Prostate gland (tissue), 2 donors: ENCODE measurements around the gene NHS. TPM values are rescaled to one million over a fixed set of nuclear protein-coding genes. Genes with fewer than 3 reads are reported as not detected.

Source experiments
- DNase-seq: peaks from one replicate; pipeline ENCODE4 v3.0.0-alpha.2; 2019; ENCODE audit warnings: low spot score
- H3K27ac ChIP-seq, 2 donors: fragments of 200-600 bp; sonication (generic); 2 replicates each; pipeline ENCODE4 v1.5.1; 2017 to 2019
- H3K27me3 ChIP-seq: fragments of 200-600 bp; sonication (generic); replicated peaks from 2 replicates; pipeline ENCODE4 v1.5.1; 2019; ENCODE audit not compliant: insufficient read depth
- H3K36me3 ChIP-seq, 2 donors: fragments of 200-600 bp; sonication (generic); 1 replicate in 1 of 2; 2 replicates in 1 of 2; pipeline versions ENCODE4 v1.5.1 to v1.8.1; 2017 to 2019
- H3K4me1 ChIP-seq: fragments of 200-600 bp; sonication (generic); replicated peaks from 2 replicates; pipeline ENCODE4 v1.5.1; 2019
- H3K4me3 ChIP-seq, 2 donors: fragments of 200-600 bp; sonication (generic); 2 replicates each; pipeline ENCODE4 v1.5.1; 2017 to 2019
- H3K9me3 ChIP-seq: fragments of 200-600 bp; sonication (generic); 2 replicates; pipeline ENCODE4 v1.5.1; 2017
- CTCF ChIP-seq, 4 experiments: fragments of 200-600 bp in 2 of 4; fragments of 450-650 bp in 2 of 4; sonication (generic) in 2 of 4; IDR thresholded peaks; 1 replicate in 3 of 4; 2 replicates in 1 of 4; pipeline ENCODE4 v1.5.1; 2016 to 2019; ENCODE audit warnings: antibody characterized with exemption in 4 of 4, mild to moderate bottlenecking in 2 of 4, moderate library complexity in 2 of 4
- POLR2A ChIP-seq: fragments of 450-650 bp; IDR thresholded peaks from one replicate; pipeline ENCODE4 v1.6.1; 2016; ENCODE audit warnings: antibody characterized with exemption, mild to moderate bottlenecking
- POLR2AphosphoS5 ChIP-seq: sonication (generic); formaldehyde crosslinking; IDR thresholded peaks from one replicate; pipeline ENCODE4 v1.6.1; 2017; ENCODE audit warnings: antibody characterized with exemption
- WGBS: methylation state at CpG from one replicate; pipeline ENCODE4 v1.1.5; 2018; 5-methylcytosine and 5-hydroxymethylcytosine counted together
- intact Hi-C: fragments of 100-400 bp; cut with DNase I; formaldehyde crosslinking; loops from one replicate; pipeline ENCODE4 v1.14.2; 2022
- total RNA-seq, 2 donors: library from RNA; depleted of rRNA; stranded (reverse); fragments of >200 nt; gene quantifications; one replicate each; pipeline ENCODE4 v1.1.0, GENCODE V29; 2016

NHS gene
- total RNA-seq, 2 donors from 2014 or later, result 4.8 to 17.7 TPM

GRCh38 chrX:17425551-17425950, 50.6 kb downstream of the NHS start:
- WGBS, result 67% methylated on average over 1 of the region's 1 CpG
- intact Hi-C loops, result no loop called here

GRCh38 chrX:17431171-17431570, 56.2 kb downstream of the NHS start:
- 67% methylated on average over 1 of the region's 1 CpG for WGBS
- no peaks in the 10 kb centered on the region for H3K9me3 ChIP-seq
- no peak overlapping the region for H3K27ac ChIP-seq
- no peaks in the 10 kb centered on the region for H3K4me1 ChIP-seq
- intact Hi-C loops, result no loop called here
- TF ChIP-seq POLR2A (no peak), CTCF (IDR thresholded peaks at IDR 0.05) (no peak), POLR2AphosphoS5 (no peak)
- H3K36me3 ChIP-seq, result no peaks in the 10 kb centered on the region
- DNase-seq, result no peak
- no peak overlapping the region for H3K4me3 ChIP-seq
- H3K27me3 ChIP-seq, result no peaks in the 10 kb centered on the region

More at GRCh38 chrX:17425551-17425950, 50.6 kb downstream of the NHS start:
- Histone ChIP-seq H3K4me3 (no peak overlapping the region), H3K9me3 (no peaks in the 10 kb centered on the region), H3K36me3 (no peaks in the 10 kb centered on the region), H3K27me3 (no peaks in the 10 kb centered on the region), H3K27ac (no peak overlapping the region), H3K4me1 (no peaks in the 10 kb centered on the region)
- DNase-seq, result no peak
- TF ChIP-seq CTCF (IDR thresholded peaks at IDR 0.05) (no peak), POLR2A (no peak), POLR2AphosphoS5 (no peak)

- H3K4me3 ChIP-seq, result no peak overlapping the region
- no peaks in the 10 kb centered on the region for H3K9me3 ChIP-seq
- no peaks in the 10 kb centered on the region for H3K4me1 ChIP-seq
- H3K27me3 ChIP-seq, result no peaks in the 10 kb centered on the region
- H3K36me3 ChIP-seq, result no peaks in the 10 kb centered on the region
- 50% methylated on average over 1 of the region's 1 CpG for WGBS
- no peak for DNase-seq
- intact Hi-C loops, result no loop called here
- TF ChIP-seq POLR2A (no peak), CTCF (IDR thresholded peaks at IDR 0.05) (no peak)
- no peak overlapping the region for H3K27ac ChIP-seq
Observed at GRCh38 chrX:17432158-17432557, 57.2 kb downstream of the NHS start.

GRCh38 chrX:17433965-17434364, 59.0 kb downstream of the NHS start:
- Histone ChIP-seq H3K4me3 (no peak overlapping the region), H3K36me3 (no peaks in the 10 kb centered on the region), H3K9me3 (no peaks in the 10 kb centered on the region), H3K27ac (no peak overlapping the region), H3K4me1 (no peaks in the 10 kb centered on the region), H3K27me3 (no peaks in the 10 kb centered on the region)
- 88% methylated on average over 3 of the region's 3 CpGs for WGBS
- DNase-seq, result no peak
- intact Hi-C loops, result no loop called here
- TF ChIP-seq POLR2AphosphoS5 (no peak), POLR2A (no peak), CTCF (IDR thresholded peaks at IDR 0.05) (no peak)

- Histone ChIP-seq H3K27ac (no peak overlapping the region), H3K36me3 (no peaks in the 10 kb centered on the region), H3K4me1 (no peaks in the 10 kb centered on the region), H3K27me3 (no peaks in the 10 kb centered on the region), H3K4me3 (no peak overlapping the region), H3K9me3 (no peaks in the 10 kb centered on the region)
- intact Hi-C loops, result no loop called here
- TF ChIP-seq CTCF (IDR thresholded peaks at IDR 0.05), result no peak
- TF ChIP-seq POLR2AphosphoS5, result no peak
- no peak for TF ChIP-seq POLR2A
- WGBS, result 95% methylated on average over 4 of the region's 4 CpGs
- no peak for DNase-seq
Observed at GRCh38 chrX:17435476-17435875, 60.5 kb downstream of the NHS start.
